Mucosa of descending colon (tissue), 3 donors: ENCODE data around the gene BACH1. TPM values are rescaled to one million over a fixed set of nuclear protein-coding genes. Genes with fewer than 3 reads are reported as not detected.

ENCODE experiments used
- ATAC-seq: fragments of 200-7000 bp; cut with Tn5 transposase; one replicate; pipeline ENCODE4 v1.9.1; 2020; ENCODE audit warnings: mild to moderate bottlenecking, moderate library complexity
- DNase-seq, 3 donors: peaks; one replicate each; pipeline ENCODE4 v3.0.0-alpha.2; 2020
- H3K36me3 ChIP-seq: fragments of 200-600 bp; one replicate; pipeline ENCODE4 v1.8.0; 2021; ENCODE audit warnings: low read depth, mild to moderate bottlenecking
- H3K4me1 ChIP-seq: fragments of 200-600 bp; one replicate; pipeline ENCODE4 v1.8.0; 2021; ENCODE audit warnings: low read depth, mild to moderate bottlenecking
- H3K4me3 ChIP-seq: fragments of 200-600 bp; one replicate; pipeline ENCODE4 v1.8.0; 2021; ENCODE audit warnings: mild to moderate bottlenecking
- H3K9me3 ChIP-seq: fragments of 200-600 bp; one replicate; pipeline ENCODE4 v1.8.0; 2021; ENCODE audit warnings: mild to moderate bottlenecking
- CTCF ChIP-seq: fragments of 200-600 bp; IDR thresholded peaks from one replicate; pipeline ENCODE4 v1.8.0; 2022; ENCODE audit warnings: antibody characterized with exemption, mild to moderate bottlenecking
- intact Hi-C, 2 donors: fragments of 100-400 bp; cut with DNase I in 1 of 2; cut with micrococcal nuclease in 1 of 2; formaldehyde crosslinking; loops; one replicate each; pipeline versions ENCODE4 v1.11.0 to v1.11.1; 2022; cut with DNase I, micrococcal nuclease
- total RNA-seq, 3 donors: library from RNA; stranded (reverse); fragmentation: NEBNext Ultra II Directional in 2 of 3; extraction: Animal tissue kit (Norgen Biotek cat#: 25700) in 2 of 3; gene quantifications; one replicate each; pipeline versions ENCODE4 v1.2.1 to v1.2.4, GENCODE V29; 2021 to 2023
- donor health status: DM: no; HTN: no; CAD: no; lungs with moderate emphysema.
- donor health status: DM: no; HTN: no; CAD: no.
- donor health status: DM: no; HTN: yes; CAD: no.

BACH1 gene
- total RNA-seq, 3 donors from 2014 or later = 54.0 to 107 (median 57.2) TPM

- intact Hi-C loops = no loop called here
- Histone ChIP-seq H3K4me3 (no peak overlapping the region), H3K4me1 (no peaks in the 10 kb centered on the region), H3K36me3 (no peaks in the 10 kb centered on the region), H3K9me3 (no peaks in the 10 kb centered on the region)
- DNase-seq (no peak), ATAC-seq (no peak)
- no peak for TF ChIP-seq CTCF
These were observed 14.3 kb downstream of the BACH1 start for GRCh38 chr21:29312981-29313380.

DNA sequence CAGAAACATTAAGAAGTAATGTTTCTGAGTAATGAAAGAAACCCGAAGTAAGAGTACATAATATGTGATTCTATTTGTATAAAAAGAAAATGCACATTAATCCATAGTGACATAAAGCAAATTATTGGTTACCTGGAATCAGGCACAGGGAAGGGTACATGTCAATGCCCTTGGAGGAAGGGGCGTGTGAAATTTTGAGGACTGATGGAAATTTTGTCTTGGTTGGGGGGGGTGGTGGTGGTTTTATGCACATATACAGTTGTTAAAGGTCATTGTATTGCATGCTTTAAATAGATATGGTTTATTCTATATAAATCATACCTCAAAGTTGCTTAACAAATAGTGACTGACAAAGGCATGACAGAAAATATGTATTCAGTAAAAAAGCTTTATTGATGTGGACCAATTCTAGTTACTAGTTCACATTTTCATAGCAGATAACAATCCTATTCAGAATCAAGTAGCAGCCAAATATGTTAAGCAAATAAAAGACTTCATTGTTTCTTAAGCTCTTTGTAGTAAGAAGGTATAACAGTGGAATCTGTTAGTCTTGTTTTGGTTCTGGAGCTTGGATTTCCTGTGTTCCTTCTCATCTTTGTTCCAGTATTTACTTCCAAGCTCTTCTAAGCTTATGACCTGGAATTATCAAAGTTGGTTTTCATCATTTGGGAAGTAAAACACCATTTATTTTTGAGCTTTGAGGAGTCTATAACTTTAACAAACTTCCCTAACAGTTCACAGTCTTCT is 15.1 kb downstream of the BACH1 start:
- intact Hi-C loops = no loop called here
- H3K36me3 ChIP-seq = no peaks in the 10 kb centered on the region
- H3K9me3 ChIP-seq = no peaks in the 10 kb centered on the region
- no peak for TF ChIP-seq CTCF
- no peak for ATAC-seq
- no peaks in the 10 kb centered on the region for H3K4me1 ChIP-seq
- H3K4me3 ChIP-seq = no peak overlapping the region
- no peak for DNase-seq

- ATAC-seq (no peak), DNase-seq (no peak)
- TF ChIP-seq CTCF = no peak
- intact Hi-C loops = no loop called here
- no peaks in the 10 kb centered on the region for H3K36me3 ChIP-seq
- H3K4me1 ChIP-seq = no peaks in the 10 kb centered on the region
- no peak overlapping the region for H3K4me3 ChIP-seq
- no peaks in the 10 kb centered on the region for H3K9me3 ChIP-seq
These were observed 16.5 kb downstream of the BACH1 start for GRCh38 chr21:29315131-29315749.

DNA sequence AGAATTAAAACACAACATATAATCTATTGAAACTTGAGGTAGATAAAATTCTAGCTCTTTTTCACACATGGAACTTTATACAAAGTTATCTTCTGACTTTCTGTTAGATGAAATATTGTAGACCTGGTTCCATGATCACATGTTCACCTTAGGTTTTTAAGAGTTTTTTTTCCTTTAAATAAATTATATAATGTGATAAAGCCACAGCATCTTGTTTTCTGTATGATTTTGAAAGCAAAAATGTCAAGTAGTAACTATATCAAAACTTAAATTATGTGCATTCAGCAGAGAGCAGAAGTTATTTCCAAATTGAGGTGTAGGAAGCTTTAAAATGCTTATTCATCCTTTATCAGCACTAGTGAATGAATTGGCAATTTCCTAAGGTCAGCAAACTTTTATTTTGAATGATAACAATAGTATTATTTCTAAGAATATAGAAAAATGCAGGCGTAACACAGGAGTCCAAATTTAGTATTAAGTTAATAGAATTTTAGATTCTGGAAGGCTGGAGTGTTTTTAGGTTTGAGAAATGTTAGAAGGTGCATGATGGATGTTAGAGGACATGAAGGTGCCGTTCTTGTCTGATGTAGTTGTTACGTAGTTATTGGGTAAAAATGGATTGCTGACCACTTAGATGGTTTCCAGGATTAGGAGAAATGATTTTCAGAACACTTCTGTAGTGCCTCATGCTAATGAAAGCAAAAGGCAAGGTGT is 17.5 kb downstream of the BACH1 start:
- no peak for TF ChIP-seq CTCF
- Histone ChIP-seq H3K4me1 (no peaks in the 10 kb centered on the region), H3K9me3 (no peaks in the 10 kb centered on the region), H3K4me3 (no peak overlapping the region), H3K36me3 (no peaks in the 10 kb centered on the region)
- ATAC-seq = no peak
- intact Hi-C loops = no loop called here
- no peak for DNase-seq

DNA sequence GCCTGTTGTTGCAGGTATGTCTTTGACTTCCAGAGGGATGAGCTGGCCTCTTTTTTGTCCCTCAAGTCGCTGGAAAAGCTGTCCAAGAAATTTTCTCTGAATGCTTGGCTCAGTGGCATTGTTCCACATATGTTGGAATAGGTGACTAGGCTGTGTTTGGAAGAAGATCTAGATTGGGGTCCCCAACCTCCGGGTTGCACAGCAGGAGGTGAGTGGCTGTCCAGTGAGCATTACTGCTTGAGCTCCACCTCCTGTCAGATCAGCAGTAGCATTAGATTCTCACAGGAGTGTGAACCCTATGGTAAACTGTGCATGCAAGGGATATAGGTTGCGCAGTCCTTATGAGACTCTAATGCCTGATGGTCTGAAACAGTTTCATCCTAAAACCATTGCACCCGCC is 18.1 kb downstream of the BACH1 start:
- no peak for DNase-seq
- Histone ChIP-seq H3K9me3 (no peaks in the 10 kb centered on the region), H3K4me1 (no peaks in the 10 kb centered on the region), H3K4me3 (no peak overlapping the region), H3K36me3 (no peaks in the 10 kb centered on the region)
- intact Hi-C loops = no loop called here
- no peak for TF ChIP-seq CTCF
- no peak for ATAC-seq
